HL-60 (cell line): ENCODE measurements around the gene NEGR1.

Experiments used
- POLR2AphosphoS5 ChIP-seq: IDR thresholded peaks from 2 replicates; pipeline ENCODE4 v1.6.1; 2012; ENCODE audit warnings: low read depth
- TF ChIP-seq, protein P1 (sequence below): IDR thresholded peaks from one replicate; pipeline ENCODE4 v1.5.1; 2011; ENCODE audit warnings: low read length, control low read depth, inconsistent platforms; ENCODE audit not compliant: insufficient read depth
- TF ChIP-seq, protein P2 (sequence below): IDR thresholded peaks from 2 replicates; pipeline ENCODE4 v1.6.1; 2012; ENCODE audit warnings: low read depth; ENCODE audit not compliant: insufficient replicate concordance

DNA sequence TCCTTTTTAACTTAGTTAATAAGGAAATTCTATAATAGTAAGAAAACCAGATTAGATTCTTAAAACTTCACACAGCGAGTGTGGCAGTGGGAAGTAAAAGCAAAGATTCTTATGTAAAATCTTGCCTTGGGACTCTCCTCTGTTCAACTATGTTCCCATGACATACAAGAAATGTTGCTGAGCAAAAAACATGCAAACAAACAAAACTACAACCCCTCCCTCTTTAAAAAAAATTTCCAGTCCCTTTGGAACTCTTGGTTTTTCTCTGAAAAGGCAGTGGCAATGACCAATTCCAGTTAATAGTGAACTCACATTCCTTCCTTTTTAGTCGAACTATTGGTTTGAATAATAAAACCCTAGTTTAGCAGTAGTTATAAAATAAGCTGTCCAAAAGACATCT is 748.4 kb downstream of the NEGR1 start:
- TF ChIP-seq, protein P1, sequence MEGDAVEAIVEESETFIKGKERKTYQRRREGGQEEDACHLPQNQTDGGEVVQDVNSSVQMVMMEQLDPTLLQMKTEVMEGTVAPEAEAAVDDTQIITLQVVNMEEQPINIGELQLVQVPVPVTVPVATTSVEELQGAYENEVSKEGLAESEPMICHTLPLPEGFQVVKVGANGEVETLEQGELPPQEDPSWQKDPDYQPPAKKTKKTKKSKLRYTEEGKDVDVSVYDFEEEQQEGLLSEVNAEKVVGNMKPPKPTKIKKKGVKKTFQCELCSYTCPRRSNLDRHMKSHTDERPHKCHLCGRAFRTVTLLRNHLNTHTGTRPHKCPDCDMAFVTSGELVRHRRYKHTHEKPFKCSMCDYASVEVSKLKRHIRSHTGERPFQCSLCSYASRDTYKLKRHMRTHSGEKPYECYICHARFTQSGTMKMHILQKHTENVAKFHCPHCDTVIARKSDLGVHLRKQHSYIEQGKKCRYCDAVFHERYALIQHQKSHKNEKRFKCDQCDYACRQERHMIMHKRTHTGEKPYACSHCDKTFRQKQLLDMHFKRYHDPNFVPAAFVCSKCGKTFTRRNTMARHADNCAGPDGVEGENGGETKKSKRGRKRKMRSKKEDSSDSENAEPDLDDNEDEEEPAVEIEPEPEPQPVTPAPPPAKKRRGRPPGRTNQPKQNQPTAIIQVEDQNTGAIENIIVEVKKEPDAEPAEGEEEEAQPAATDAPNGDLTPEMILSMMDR: no peak
- TF ChIP-seq, protein P2, sequence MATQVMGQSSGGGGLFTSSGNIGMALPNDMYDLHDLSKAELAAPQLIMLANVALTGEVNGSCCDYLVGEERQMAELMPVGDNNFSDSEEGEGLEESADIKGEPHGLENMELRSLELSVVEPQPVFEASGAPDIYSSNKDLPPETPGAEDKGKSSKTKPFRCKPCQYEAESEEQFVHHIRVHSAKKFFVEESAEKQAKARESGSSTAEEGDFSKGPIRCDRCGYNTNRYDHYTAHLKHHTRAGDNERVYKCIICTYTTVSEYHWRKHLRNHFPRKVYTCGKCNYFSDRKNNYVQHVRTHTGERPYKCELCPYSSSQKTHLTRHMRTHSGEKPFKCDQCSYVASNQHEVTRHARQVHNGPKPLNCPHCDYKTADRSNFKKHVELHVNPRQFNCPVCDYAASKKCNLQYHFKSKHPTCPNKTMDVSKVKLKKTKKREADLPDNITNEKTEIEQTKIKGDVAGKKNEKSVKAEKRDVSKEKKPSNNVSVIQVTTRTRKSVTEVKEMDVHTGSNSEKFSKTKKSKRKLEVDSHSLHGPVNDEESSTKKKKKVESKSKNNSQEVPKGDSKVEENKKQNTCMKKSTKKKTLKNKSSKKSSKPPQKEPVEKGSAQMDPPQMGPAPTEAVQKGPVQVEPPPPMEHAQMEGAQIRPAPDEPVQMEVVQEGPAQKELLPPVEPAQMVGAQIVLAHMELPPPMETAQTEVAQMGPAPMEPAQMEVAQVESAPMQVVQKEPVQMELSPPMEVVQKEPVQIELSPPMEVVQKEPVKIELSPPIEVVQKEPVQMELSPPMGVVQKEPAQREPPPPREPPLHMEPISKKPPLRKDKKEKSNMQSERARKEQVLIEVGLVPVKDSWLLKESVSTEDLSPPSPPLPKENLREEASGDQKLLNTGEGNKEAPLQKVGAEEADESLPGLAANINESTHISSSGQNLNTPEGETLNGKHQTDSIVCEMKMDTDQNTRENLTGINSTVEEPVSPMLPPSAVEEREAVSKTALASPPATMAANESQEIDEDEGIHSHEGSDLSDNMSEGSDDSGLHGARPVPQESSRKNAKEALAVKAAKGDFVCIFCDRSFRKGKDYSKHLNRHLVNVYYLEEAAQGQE: no peak
- TF ChIP-seq POLR2AphosphoS5: no peak
